Neuronal stem cell (in vitro differentiated cells): Measurements from ENCODE around the gene FANK1.
A peak's percentile ranks its signal among the peaks of the same experiment; 100 is the strongest.

Experiments
- DNase-seq: peaks from one replicate; pipeline ENCODE4 v3.0.0-alpha.2; 2013; ENCODE audit warnings: low spot score
- H2AFZ ChIP-seq: one replicate; pipeline ENCODE4 v1.6.1; 2013; ENCODE audit warnings: mild to moderate bottlenecking, low read length, inconsistent platforms
- H2AK5ac ChIP-seq: 2 replicates; pipeline ENCODE4 v1.6.1; 2013; ENCODE audit warnings: low read depth, mild to moderate bottlenecking, inconsistent platforms, low read length, moderate library complexity, mixed read lengths
- H2BK120ac ChIP-seq: 2 replicates; pipeline ENCODE4 v1.6.1; 2013; ENCODE audit warnings: low read depth, mild to moderate bottlenecking, inconsistent platforms, low read length, moderate library complexity, mixed read lengths
- H2BK12ac ChIP-seq: one replicate; pipeline ENCODE4 v1.6.1; 2013; ENCODE audit warnings: low read length, inconsistent platforms
- H2BK15ac ChIP-seq: 2 replicates; pipeline ENCODE4 v1.6.1; 2013; ENCODE audit warnings: mild to moderate bottlenecking, low read length, inconsistent platforms, mixed read lengths
- H2BK5ac ChIP-seq: one replicate; pipeline ENCODE4 v1.6.1; 2013; ENCODE audit warnings: inconsistent platforms, mild to moderate bottlenecking, low read length, moderate library complexity
- H3K14ac ChIP-seq: one replicate; pipeline ENCODE4 v1.6.1; 2013; ENCODE audit warnings: low read length, inconsistent platforms
- H3K18ac ChIP-seq: 2 replicates; pipeline ENCODE4 v1.6.1; 2013; ENCODE audit warnings: low read length, inconsistent platforms
- H3K23ac ChIP-seq: 2 replicates; pipeline ENCODE4 v1.6.1; 2013; ENCODE audit warnings: low read depth, mild to moderate bottlenecking, mixed read lengths, low read length, inconsistent platforms; ENCODE audit not compliant: poor library complexity
- H3K27ac ChIP-seq: replicated peaks from 3 replicates; pipeline ENCODE4 v1.5.1; 2013; ENCODE audit warnings: low read length, inconsistent platforms
- H3K27me3 ChIP-seq, 3 experiments: 2 replicates each; pipeline ENCODE4 v1.6.1; 2013; ENCODE audit warnings: low read length in 3 of 3, mild to moderate bottlenecking in 2 of 3, inconsistent platforms in 1 of 3, low read depth in 1 of 3, mixed read lengths in 1 of 3, moderate library complexity in 1 of 3; ENCODE audit not compliant: control insufficient read depth in 3 of 3, insufficient read depth in 3 of 3
- H3K36me3 ChIP-seq, 2 donors: replicated peaks in 1 of 2; 2 replicates each; pipeline ENCODE4 v1.6.1; 2013; ENCODE audit warnings: low read length in 2 of 2; ENCODE audit not compliant: control insufficient read depth in 2 of 2, insufficient read depth in 2 of 2
- H3K4ac ChIP-seq: 2 replicates; pipeline ENCODE4 v1.6.1; 2013; ENCODE audit warnings: inconsistent platforms, mild to moderate bottlenecking, low read length, moderate library complexity
- H3K4me1 ChIP-seq, 2 donors: 1 replicate in 1 of 2; 2 replicates in 1 of 2; pipeline ENCODE4 v1.6.1; 2013; ENCODE audit warnings: low read length in 2 of 2, low read depth in 1 of 2; ENCODE audit not compliant: control insufficient read depth in 2 of 2, insufficient read depth in 1 of 2
- H3K4me2 ChIP-seq: one replicate; pipeline ENCODE4 v1.6.1; 2013; ENCODE audit warnings: mild to moderate bottlenecking, low read length, inconsistent platforms; ENCODE audit not compliant: insufficient read depth, poor library complexity, severe bottlenecking
- H3K4me3 ChIP-seq, 2 donors: 2 replicates each; pipeline ENCODE4 v1.5.1; 2013; ENCODE audit warnings: low read length in 2 of 2, mild to moderate bottlenecking in 2 of 2, inconsistent platforms in 1 of 2, moderate library complexity in 1 of 2
- H3K79me1 ChIP-seq: one replicate; pipeline ENCODE4 v1.6.1; 2013; ENCODE audit warnings: low read depth, mild to moderate bottlenecking, inconsistent platforms, low read length, moderate library complexity
- H3K9ac ChIP-seq: one replicate; pipeline ENCODE4 v1.6.1; 2013; ENCODE audit warnings: mild to moderate bottlenecking, low read depth, low read length, inconsistent platforms; ENCODE audit not compliant: poor library complexity
- H3K9me3 ChIP-seq, 2 donors: replicated peaks in 1 of 2; 2 replicates each; pipeline versions ENCODE3 to v1.6.1; 2013; ENCODE audit warnings: low read length in 2 of 2, mild to moderate bottlenecking in 2 of 2, inconsistent platforms in 1 of 2, low read depth in 1 of 2, mixed read lengths in 1 of 2, moderate library complexity in 1 of 2; ENCODE audit not compliant: control insufficient read depth in 2 of 2, insufficient read depth in 1 of 2
- H4K8ac ChIP-seq: one replicate; pipeline ENCODE4 v1.6.1; 2013; ENCODE audit warnings: low read depth, mild to moderate bottlenecking, inconsistent platforms, low read length, moderate library complexity
- H4K91ac ChIP-seq: one replicate; pipeline ENCODE4 v1.6.1; 2013; ENCODE audit warnings: low read length, low read depth, mild to moderate bottlenecking, inconsistent platforms; ENCODE audit not compliant: poor library complexity
- WGBS, 2 donors: extraction: QIAGEN DNeasy Blood & Tissue Kit; methylation state at CpG; one replicate each; pipeline ENCODE4 v1.1.7; 2013; ENCODE audit warnings: missing lambda C conversion rate in 2 of 2, mixed read lengths in 1 of 2; ENCODE audit not compliant: insufficient read length in 2 of 2, insufficient replicate concordance in 1 of 2; ENCODE audit errors: extremely low coverage in 2 of 2; 5-methylcytosine and 5-hydroxymethylcytosine counted together

FANK1 gene

DNA sequence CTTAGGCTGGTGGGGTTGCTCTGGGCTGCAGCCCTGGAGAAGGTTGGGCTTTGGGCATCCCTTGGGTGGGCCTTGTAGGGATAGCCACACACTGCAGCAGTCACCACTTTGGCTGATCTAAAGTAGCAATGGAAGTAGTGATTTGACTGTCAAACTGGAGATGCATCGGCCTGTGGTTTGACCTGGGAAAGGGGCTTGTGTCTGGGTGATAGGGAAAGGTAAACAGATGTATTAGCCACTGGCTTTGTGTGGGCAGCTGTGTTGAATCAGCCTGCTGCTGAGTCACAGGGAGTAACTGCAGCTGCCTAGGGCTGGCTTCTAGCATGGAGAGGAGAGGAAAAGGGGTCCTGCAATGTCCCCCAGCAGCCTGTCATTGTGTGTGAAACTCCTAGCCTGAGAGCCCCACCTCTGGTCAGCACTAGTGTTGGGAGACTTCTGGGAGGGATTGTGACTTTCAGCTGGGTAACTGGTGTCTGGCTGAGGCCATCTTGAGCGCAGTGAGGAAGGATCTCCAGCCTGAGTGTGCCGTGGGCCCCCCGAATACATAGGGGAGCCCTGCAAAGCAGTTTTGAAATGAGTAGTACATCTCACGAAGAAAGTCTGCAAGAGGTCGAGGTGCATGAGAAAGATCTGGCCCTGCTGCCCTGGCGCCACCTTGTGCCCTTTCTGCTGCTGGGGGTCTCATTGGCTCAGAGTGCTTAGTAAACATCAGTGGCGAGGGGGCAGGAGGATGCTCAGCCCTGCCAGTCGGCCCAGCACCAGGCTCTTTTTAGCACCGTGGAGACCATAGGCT lies 117.3 kb downstream of the FANK1 start:
- Histone ChIP-seq H3K4me2 (no peak overlapping the region), H2BK15ac (peak overlapping the region; percentile 84), H2AK5ac (no peak overlapping the region), H2BK5ac (no peak overlapping the region), H2BK120ac (no peak overlapping the region), H4K8ac (no peak overlapping the region), H3K18ac (peak overlapping the region; percentile 65), H3K23ac (no peak overlapping the region), H3K27me3 (peaks cover 0 to 2% (median 0%) of the 10 kb centered on the region in 3 experiments), H3K27ac (no peak overlapping the region), H3K9me3 (peaks cover 0 to 2% of the 10 kb centered on the region in 2 donors), H3K4me1 (peaks cover 7 to 25% of the 10 kb centered on the region in 2 donors), H2BK12ac (no peak overlapping the region), H3K9ac (no peak overlapping the region), H3K79me1 (no peaks in the 10 kb centered on the region), H3K4me3 (no peak overlapping the region), H3K36me3 (no peaks in the 10 kb centered on the region), H4K91ac (no peak overlapping the region), H3K4ac (no peak overlapping the region), H2AFZ (peak overlapping the region; percentile 77), H3K14ac (no peak overlapping the region)
- DNase-seq: no peak
- WGBS, 2 donors: no CpG with 5 or more reads among the region's 10 CpGs

DNA sequence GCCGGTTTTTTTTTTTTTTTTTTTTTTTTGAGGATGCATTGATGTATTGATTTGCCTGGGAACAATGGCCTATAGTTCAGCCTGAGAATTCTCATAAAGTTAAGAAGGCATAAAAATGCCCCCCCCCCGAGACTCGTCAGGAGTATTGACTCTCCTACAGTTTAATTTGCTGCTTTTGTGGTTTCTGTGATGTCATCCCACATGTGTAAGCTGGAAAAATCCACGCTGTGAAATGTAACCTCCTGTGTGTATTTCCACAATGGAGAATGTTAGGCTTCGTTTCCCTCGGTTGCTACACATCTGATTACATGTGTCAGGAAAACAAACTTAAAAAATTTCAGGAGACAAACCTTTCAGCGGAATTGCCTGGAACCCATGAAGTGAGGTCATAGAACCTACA lies 117.9 kb downstream of the FANK1 start:
- Histone ChIP-seq H3K27ac (no peak overlapping the region), H2BK15ac (no peak overlapping the region)

DNA sequence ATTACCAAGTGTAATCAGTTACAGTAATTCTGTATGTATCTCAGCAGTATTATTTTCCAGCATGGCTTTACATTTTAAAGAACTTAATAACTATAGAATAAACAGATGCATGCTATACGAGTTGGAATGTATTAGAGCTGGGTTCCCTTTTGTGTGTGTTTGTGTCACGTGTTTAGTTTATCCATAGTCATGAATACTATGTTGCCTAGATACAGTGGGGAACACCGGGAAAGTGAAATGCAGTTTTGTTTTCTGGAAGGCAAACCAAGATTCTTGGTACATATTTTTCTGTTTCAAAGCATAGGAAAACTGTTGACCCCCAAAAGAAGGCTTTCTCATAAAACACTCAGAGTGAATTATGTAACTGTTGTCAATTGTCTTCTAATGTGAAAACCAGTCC lies 119.0 kb downstream of the FANK1 start:
- WGBS, 2 donors: no CpG with 5 or more reads among the region's 3 CpGs
- no peak overlapping the region for H2BK5ac ChIP-seq
- H3K4me1 ChIP-seq: peaks cover 6 to 25% of the 10 kb centered on the region in 2 donors
- no peak overlapping the region for H3K9ac ChIP-seq
- no peak overlapping the region for H2AK5ac ChIP-seq
- no peak overlapping the region for H4K91ac ChIP-seq
- peaks cover 0 to 2% (median 0%) of the 10 kb centered on the region in 3 experiments for H3K27me3 ChIP-seq
- no peak overlapping the region for H3K23ac ChIP-seq
- H2AFZ ChIP-seq: peak overlapping the region; percentile 63
- H3K4me2 ChIP-seq: no peak overlapping the region
- H3K4me3 ChIP-seq: no peak overlapping the region
- H3K14ac ChIP-seq: no peak overlapping the region
- no peak overlapping the region for H3K18ac ChIP-seq
- H2BK120ac ChIP-seq: no peak overlapping the region
- H3K79me1 ChIP-seq: no peaks in the 10 kb centered on the region
- H2BK12ac ChIP-seq: no peak overlapping the region
- no peak for DNase-seq
- H3K27ac ChIP-seq: no peak overlapping the region
- no peak overlapping the region for H3K4ac ChIP-seq
- H3K9me3 ChIP-seq: peaks cover 0 to 2% of the 10 kb centered on the region in 2 donors
- no peak overlapping the region for H4K8ac ChIP-seq
- no peaks in the 10 kb centered on the region for H3K36me3 ChIP-seq
- no peak overlapping the region for H2BK15ac ChIP-seq

More for the DNA sequence above, 117.9 kb downstream of the FANK1 start:
- Histone ChIP-seq H4K91ac (no peak overlapping the region), H2AK5ac (no peak overlapping the region), H3K79me1 (no peaks in the 10 kb centered on the region), H3K4ac (no peak overlapping the region), H2AFZ (peak overlapping the region; percentile 77), H3K4me1 (peaks cover 6 to 25% of the 10 kb centered on the region in 2 donors), H3K36me3 (no peaks in the 10 kb centered on the region), H2BK120ac (no peak overlapping the region), H3K9me3 (peaks cover 0 to 2% of the 10 kb centered on the region in 2 donors), H4K8ac (no peak overlapping the region), H3K27me3 (peaks cover 0 to 2% (median 0%) of the 10 kb centered on the region in 3 experiments), H3K9ac (no peak overlapping the region), H3K18ac (no peak overlapping the region), H3K4me3 (no peak overlapping the region), H2BK5ac (no peak overlapping the region), H2BK12ac (no peak overlapping the region), H3K14ac (no peak overlapping the region), H3K23ac (no peak overlapping the region), H3K4me2 (no peak overlapping the region)
- WGBS, 2 donors: no CpG with 5 or more reads among the region's 7 CpGs
- no peak for DNase-seq

DNA sequence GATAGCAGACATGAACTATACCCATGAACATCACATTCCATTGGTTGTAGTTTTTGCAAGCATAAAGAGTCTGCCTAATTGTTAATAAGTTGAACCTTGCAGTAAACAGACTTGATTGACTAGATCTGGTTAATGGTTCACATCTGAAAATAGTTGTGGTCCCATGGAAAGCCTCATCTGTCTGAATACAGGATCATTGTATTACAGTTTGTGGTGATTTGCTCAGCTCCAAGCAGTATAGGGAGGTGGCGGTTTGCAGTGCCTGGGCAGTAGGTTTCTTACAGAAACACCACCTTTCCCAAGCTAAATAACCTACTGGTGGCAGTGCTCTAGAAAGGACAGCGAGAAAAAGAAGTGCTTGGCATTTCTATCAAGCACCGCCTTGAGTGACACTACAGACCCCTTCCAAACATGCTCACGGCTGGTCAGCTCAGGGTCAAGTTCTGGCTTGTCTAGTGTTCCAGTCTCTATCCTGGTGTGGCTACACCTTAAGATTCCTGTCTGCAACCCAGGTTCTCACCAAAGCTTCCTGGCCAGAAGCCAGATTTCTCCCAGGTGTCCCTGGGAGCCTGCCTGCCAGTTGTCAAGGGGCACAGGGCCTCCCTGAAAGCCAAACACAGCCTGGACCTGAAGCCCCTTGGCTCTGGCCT lies 119.9 kb downstream of the FANK1 start:
- H3K18ac ChIP-seq: no peak overlapping the region
- H2BK5ac ChIP-seq: no peak overlapping the region
- no peak overlapping the region for H3K4me2 ChIP-seq
- no peak for DNase-seq
- no peak overlapping the region for H3K23ac ChIP-seq
- H4K91ac ChIP-seq: no peak overlapping the region
- no peak overlapping the region for H2BK15ac ChIP-seq
- no peak overlapping the region for H2BK120ac ChIP-seq
- H3K27me3 ChIP-seq: no peaks in the 10 kb centered on the region
- no peak overlapping the region for H3K14ac ChIP-seq
- no peak overlapping the region for H3K9ac ChIP-seq
- H2BK12ac ChIP-seq: no peak overlapping the region
- no peak overlapping the region for H2AK5ac ChIP-seq
- no peaks in the 10 kb centered on the region for H3K79me1 ChIP-seq
- H3K9me3 ChIP-seq: no peaks in the 10 kb centered on the region
- H3K4me1 ChIP-seq: peaks cover 6 to 25% of the 10 kb centered on the region in 2 donors
- no CpG with 5 or more reads among the region's 4 CpGs for WGBS, 2 donors
- no peaks in the 10 kb centered on the region for H3K36me3 ChIP-seq
- H2AFZ ChIP-seq: peak overlapping the region; percentile 36
- H3K4me3 ChIP-seq: no peak overlapping the region
- H4K8ac ChIP-seq: no peak overlapping the region
- H3K4ac ChIP-seq: no peak overlapping the region
- H3K27ac ChIP-seq: no peak overlapping the region
